CD14-positive monocyte (primary cell): ENCODE results near the gene NDC1. TPM values are rescaled to one million over a fixed set of nuclear protein-coding genes. Genes with fewer than 3 reads are reported as not detected.
A peak's percentile ranks its signal among the peaks of the same experiment; 100 is the strongest.

ENCODE experiments used
- DNase-seq, 3 donors: peaks; one replicate each; pipeline ENCODE4 v3.0.0-alpha.2; 2011 to 2022
- H2AFZ ChIP-seq: 2 replicates; pipeline ENCODE4 v1.6.0; 2012; ENCODE audit warnings: mild to moderate bottlenecking, low read depth, low read length, inconsistent platforms; ENCODE audit not compliant: insufficient read depth, poor library complexity, severe bottlenecking
- H3K27ac ChIP-seq, 2 donors: 1 replicate in 1 of 2; 2 replicates in 1 of 2; pipeline ENCODE4 v1.5.1; 2012 to 2013; ENCODE audit warnings: low read length in 2 of 2, control low read depth in 1 of 2, inconsistent platforms in 1 of 2, low read depth in 1 of 2, mild to moderate bottlenecking in 1 of 2
- H3K27me3 ChIP-seq, 2 donors: one replicate each; pipeline versions ENCODE4 v1.6.0 to v1.6.1; 2011 to 2013; ENCODE audit warnings: low read length in 2 of 2; ENCODE audit not compliant: control insufficient read depth in 2 of 2, insufficient read depth in 2 of 2
- H3K36me3 ChIP-seq, 2 donors: replicated peaks in 1 of 2; 1 replicate in 1 of 2; 2 replicates in 1 of 2; pipeline versions ENCODE4 v1.5.1 to v1.6.1; 2012 to 2013; ENCODE audit warnings: low read length in 2 of 2, control low read depth in 1 of 2, inconsistent platforms in 1 of 2, mild to moderate bottlenecking in 1 of 2; ENCODE audit not compliant: insufficient read depth in 2 of 2, control insufficient read depth in 1 of 2
- H3K4me1 ChIP-seq, 2 donors: 1 replicate in 1 of 2; 2 replicates in 1 of 2; pipeline versions ENCODE4 v1.5.1 to v1.6.1; 2012 to 2013; ENCODE audit warnings: low read length in 2 of 2, control low read depth in 1 of 2, inconsistent platforms in 1 of 2, mild to moderate bottlenecking in 1 of 2, moderate library complexity in 1 of 2; ENCODE audit not compliant: insufficient read depth in 2 of 2, control insufficient read depth in 1 of 2
- H3K4me2 ChIP-seq: replicated peaks from 2 replicates; pipeline ENCODE3; 2012; ENCODE audit warnings: low read length, moderate library complexity, mild to moderate bottlenecking; ENCODE audit not compliant: poor library complexity, severe bottlenecking; ENCODE audit errors: extremely low read depth
- H3K4me3 ChIP-seq, 3 experiments: fragments of 200-600 bp in 1 of 3; sonication (generic) in 1 of 3; replicated peaks in 1 of 3; 1 replicate in 2 of 3; 2 replicates in 1 of 3; pipeline ENCODE4 v1.5.1; 2011 to 2013; ENCODE audit warnings: low read length in 3 of 3, mild to moderate bottlenecking in 3 of 3, control low read depth in 2 of 3, low read depth in 2 of 3, inconsistent platforms in 1 of 3, moderate library complexity in 1 of 3
- H3K79me2 ChIP-seq: 2 replicates; pipeline ENCODE4 v1.6.0; 2012; ENCODE audit warnings: mild to moderate bottlenecking, control low read depth, inconsistent platforms, low read length, moderate library complexity; ENCODE audit not compliant: insufficient read depth
- H3K9ac ChIP-seq: 2 replicates; pipeline ENCODE4 v1.6.0; 2017; ENCODE audit warnings: low read length, mild to moderate bottlenecking; ENCODE audit not compliant: insufficient read depth, poor library complexity, severe bottlenecking
- H3K9me3 ChIP-seq, 2 donors: replicated peaks in 1 of 2; 1 replicate in 1 of 2; 2 replicates in 1 of 2; pipeline versions ENCODE4 v1.5.1 to v1.6.1; 2012 to 2013; ENCODE audit warnings: low read length in 2 of 2, control low read depth in 1 of 2; ENCODE audit not compliant: control insufficient read depth in 1 of 2, insufficient read depth in 1 of 2
- H4K20me1 ChIP-seq: 2 replicates; pipeline ENCODE4 v1.6.0; 2012; ENCODE audit warnings: mild to moderate bottlenecking, low read length, control low read depth, moderate library complexity; ENCODE audit not compliant: insufficient read depth
- H3K27ac Mint-ChIP-seq, 7 donors: one replicate each; pipeline ENCODE4 v1.8.0; 2020; ENCODE audit warnings: mild to moderate bottlenecking in 7 of 7, mixed read lengths in 7 of 7, moderate library complexity in 6 of 7, inconsistent platforms in 2 of 7
- H3K27me3 Mint-ChIP-seq, 3 donors: one replicate each; pipeline ENCODE4 v1.8.0; 2021 to 2022; ENCODE audit warnings: low read depth in 3 of 3, mild to moderate bottlenecking in 3 of 3, mixed read lengths in 3 of 3, moderate library complexity in 3 of 3, inconsistent platforms in 1 of 3
- H3K36me3 Mint-ChIP-seq, 2 donors: one replicate each; pipeline ENCODE4 v1.8.0; 2020; ENCODE audit warnings: mixed read lengths in 2 of 2, inconsistent platforms in 1 of 2, mild to moderate bottlenecking in 1 of 2
- H3K4me1 Mint-ChIP-seq: one replicate; pipeline ENCODE4 v1.8.0; 2020; ENCODE audit warnings: mild to moderate bottlenecking, mixed read lengths
- H3K4me3 Mint-ChIP-seq, 2 donors: one replicate each; pipeline ENCODE4 v1.8.0; 2020; ENCODE audit warnings: mild to moderate bottlenecking in 2 of 2, mixed read lengths in 2 of 2, moderate library complexity in 1 of 2
- H3K9me3 Mint-ChIP-seq, 7 donors: one replicate each; pipeline ENCODE4 v1.8.0; 2020 to 2022; ENCODE audit warnings: mixed read lengths in 7 of 7, mild to moderate bottlenecking in 6 of 7, moderate library complexity in 6 of 7, inconsistent platforms in 2 of 7
- CTCF ChIP-seq: fragments of 200-600 bp; IDR thresholded peaks from one replicate; pipeline ENCODE4 v1.8.0; 2022; ENCODE audit warnings: antibody characterized with exemption, mild to moderate bottlenecking
- WGBS: methylation state at CpG from one replicate; pipeline ENCODE4 v1.1.5; 2013; ENCODE audit warnings: missing lambda C conversion rate; ENCODE audit not compliant: insufficient coverage; 5-methylcytosine and 5-hydroxymethylcytosine counted together
- intact Hi-C, 2 donors: fragments of 100-400 bp; cut with micrococcal nuclease; formaldehyde crosslinking; loops; one replicate each; pipeline versions ENCODE4 v1.15.0 to v1.15.1; 2023
- polyA plus RNA-seq, 3 donors: library from polyadenylated mRNA; depleted of rRNA in 1 of 3; unstranded in 2 of 3; stranded (reverse) in 1 of 3; fragments of 300-500 nt in 2 of 3; fragments of >200 nt in 1 of 3; fragmentation: Illumina TruSeq in 2 of 3; gene quantifications; 1 replicate in 2 of 3; 2 replicates in 1 of 3; pipeline ENCODE4 v1.2.3, GENCODE V29; 2012 to 2021

NDC1 gene
- polyA plus RNA-seq, 3 donors, result 3.0 to 6.1 (median 4.7) TPM

GRCh38 chr1:53869454-53870117 is 31.5 kb upstream of the NDC1 start:
- H3K36me3 Mint-ChIP-seq, result peaks cover 68 to 87% of the 10 kb centered on the region in 2 donors
- H3K4me1 ChIP-seq, result no peaks in the 10 kb centered on the region
- H3K9me3 ChIP-seq, result no peaks in the 10 kb centered on the region
- intact Hi-C loops, result no loop called here
- no peaks in the 10 kb centered on the region for H3K79me2 ChIP-seq
- peak overlapping the region in 3 of 7 donors; percentile 20 to 62 (median 47) for H3K27ac Mint-ChIP-seq
- peaks cover 0 to 6% (median 0%) of the 10 kb centered on the region in 7 donors for H3K9me3 Mint-ChIP-seq
- no peak overlapping the region for H3K4me2 ChIP-seq
- H3K4me3 ChIP-seq, result no peak overlapping the region
- H2AFZ ChIP-seq, result no peak overlapping the region
- no peak for TF ChIP-seq CTCF
- H3K27ac ChIP-seq, result no peak overlapping the region
- no peaks in the 10 kb centered on the region for H3K27me3 ChIP-seq
- no peaks in the 10 kb centered on the region for H4K20me1 ChIP-seq
- no peaks in the 10 kb centered on the region for H3K27me3 Mint-ChIP-seq
- no peak overlapping the region for H3K9ac ChIP-seq
- peaks cover 68 to 88% of the 10 kb centered on the region in 2 donors for H3K36me3 ChIP-seq
- no peak overlapping the region for H3K4me3 Mint-ChIP-seq
- WGBS, result 17% methylated on average over 4 of the region's 11 CpGs
- peaks cover 4% of the 10 kb centered on the region for H3K4me1 Mint-ChIP-seq
- DNase-seq, result no peak

- TF ChIP-seq CTCF, result no peak
- Mint-ChIP-seq H3K36me3 (peaks cover 67 to 88% of the 10 kb centered on the region in 2 donors), H3K9me3 (peaks cover 0 to 6% (median 0%) of the 10 kb centered on the region in 7 donors), H3K27me3 (no peaks in the 10 kb centered on the region), H3K27ac (no peak overlapping the region), H3K4me1 (peaks cover 4% of the 10 kb centered on the region), H3K4me3 (no peak overlapping the region)
- intact Hi-C loops, result no loop called here
- no peak for DNase-seq
- Histone ChIP-seq H3K27me3 (no peaks in the 10 kb centered on the region), H3K36me3 (peaks cover 63 to 97% of the 10 kb centered on the region in 2 donors), H3K4me2 (no peak overlapping the region), H3K9me3 (no peaks in the 10 kb centered on the region), H4K20me1 (no peaks in the 10 kb centered on the region), H3K79me2 (no peaks in the 10 kb centered on the region), H3K9ac (no peak overlapping the region), H3K4me1 (no peaks in the 10 kb centered on the region), H2AFZ (no peak overlapping the region), H3K27ac (no peak overlapping the region), H3K4me3 (no peak overlapping the region)
- no CpG with 5 or more reads among the region's 1 CpG for WGBS
These were observed 30.5 kb upstream of the NDC1 start for GRCh38 chr1:53868565-53868964.
